ENCODE data around the gene HLA-DOB.
"Not testable (repeated sequence)": the region's sequence is repeated elsewhere in the genome, so short reads cannot be mapped to it uniquely, and the experiment has no call there.

Gene HLA-DOB

DNA sequence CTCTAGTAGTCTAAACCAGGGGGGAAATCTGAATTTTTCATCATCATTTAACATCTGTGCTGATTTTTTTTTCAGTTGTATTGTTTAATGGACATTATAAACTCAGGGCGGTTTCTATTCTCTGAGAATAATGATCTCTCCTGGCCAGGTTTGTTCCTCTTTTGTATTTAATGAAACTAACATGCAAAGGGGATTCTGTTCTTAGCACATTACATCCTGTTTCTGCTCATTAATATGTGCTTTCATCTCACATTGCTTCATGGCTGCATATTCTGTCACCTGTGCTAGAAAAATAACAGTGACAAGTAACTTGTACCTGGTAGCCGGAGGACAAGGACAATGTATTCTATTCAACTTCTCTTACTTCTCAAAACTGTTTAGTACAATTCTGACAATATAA, 806 bp downstream of the HLA-DOB start:
- in situ Hi-C loops (cut with MboI; ENCODE audit: low pct_unique_long_range_greater_than_20kb, low sequenced_read_pairs, unreplicated experiment): no loop called here
- TF ChIP-seq, protein P1, sequence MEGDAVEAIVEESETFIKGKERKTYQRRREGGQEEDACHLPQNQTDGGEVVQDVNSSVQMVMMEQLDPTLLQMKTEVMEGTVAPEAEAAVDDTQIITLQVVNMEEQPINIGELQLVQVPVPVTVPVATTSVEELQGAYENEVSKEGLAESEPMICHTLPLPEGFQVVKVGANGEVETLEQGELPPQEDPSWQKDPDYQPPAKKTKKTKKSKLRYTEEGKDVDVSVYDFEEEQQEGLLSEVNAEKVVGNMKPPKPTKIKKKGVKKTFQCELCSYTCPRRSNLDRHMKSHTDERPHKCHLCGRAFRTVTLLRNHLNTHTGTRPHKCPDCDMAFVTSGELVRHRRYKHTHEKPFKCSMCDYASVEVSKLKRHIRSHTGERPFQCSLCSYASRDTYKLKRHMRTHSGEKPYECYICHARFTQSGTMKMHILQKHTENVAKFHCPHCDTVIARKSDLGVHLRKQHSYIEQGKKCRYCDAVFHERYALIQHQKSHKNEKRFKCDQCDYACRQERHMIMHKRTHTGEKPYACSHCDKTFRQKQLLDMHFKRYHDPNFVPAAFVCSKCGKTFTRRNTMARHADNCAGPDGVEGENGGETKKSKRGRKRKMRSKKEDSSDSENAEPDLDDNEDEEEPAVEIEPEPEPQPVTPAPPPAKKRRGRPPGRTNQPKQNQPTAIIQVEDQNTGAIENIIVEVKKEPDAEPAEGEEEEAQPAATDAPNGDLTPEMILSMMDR (IDR thresholded peaks at IDR 0.05; ENCODE audit: extremely low read depth, insufficient read depth, missing control alignments): no peak
- DNase-seq (ENCODE audit: low spot score): peak; percentile 58

DNA sequence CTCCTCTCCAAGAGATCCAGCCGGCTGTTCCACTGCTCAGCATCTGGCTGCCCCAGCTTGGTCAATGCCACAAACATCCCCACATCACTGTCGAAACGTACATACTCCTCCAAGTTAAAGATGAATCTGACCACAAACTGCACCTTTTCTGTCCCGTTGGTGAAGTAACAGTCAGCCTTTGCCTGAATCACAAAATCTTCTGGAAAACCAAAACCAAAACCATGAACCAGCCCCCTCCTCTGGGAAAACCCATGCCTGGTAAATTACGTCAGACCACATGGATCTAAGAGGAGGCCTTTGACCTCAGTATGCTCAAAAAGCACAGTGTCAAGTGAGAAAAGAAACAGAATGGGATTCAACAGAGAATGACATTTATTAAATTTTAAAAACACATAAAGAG, 1.7 kb downstream of the HLA-DOB start:
- TF ChIP-seq, protein P1 (IDR thresholded peaks at IDR 0.05; ENCODE audit: extremely low read depth, insufficient read depth, missing control alignments): no peak
- DNase-seq (ENCODE audit: low spot score): no peak
- in situ Hi-C loops (cut with MboI; ENCODE audit: low pct_unique_long_range_greater_than_20kb, low sequenced_read_pairs, unreplicated experiment): no loop called here

GRCh38 chr6:32814145-32814544, 2.7 kb downstream of the HLA-DOB start:
- TF ChIP-seq, protein P1 (IDR thresholded peaks at IDR 0.05; ENCODE audit: extremely low read depth, insufficient read depth, missing control alignments): no peak
- DNase-seq (ENCODE audit: low spot score): no peak
- in situ Hi-C loops (cut with MboI; ENCODE audit: low pct_unique_long_range_greater_than_20kb, low sequenced_read_pairs, unreplicated experiment): no loop called here

DNA sequence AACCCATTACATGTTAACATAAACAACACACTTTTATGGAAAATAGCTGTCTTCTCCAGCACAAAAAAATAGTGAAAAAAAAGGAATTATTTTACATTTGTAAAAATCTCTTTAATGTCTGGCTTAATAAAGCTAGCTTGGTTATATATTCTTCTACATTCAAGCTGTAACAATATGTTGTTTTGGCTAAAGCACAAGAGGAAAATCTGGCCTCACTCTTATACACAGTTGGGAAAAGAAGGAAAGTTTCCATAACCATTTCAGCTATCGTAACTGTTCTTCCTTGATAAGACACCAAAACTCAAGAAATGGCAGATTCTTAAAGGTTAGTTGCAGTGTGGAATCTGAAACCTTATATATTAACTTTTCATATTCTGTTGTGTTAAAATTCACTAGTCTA, 7.6 kb downstream of the HLA-DOB start:
- TF ChIP-seq, protein P1 (IDR thresholded peaks at IDR 0.05; ENCODE audit: extremely low read depth, insufficient read depth, missing control alignments): no peak
- in situ Hi-C loops (cut with MboI; ENCODE audit: low pct_unique_long_range_greater_than_20kb, low sequenced_read_pairs, unreplicated experiment): no loop called here
- no peak for DNase-seq (ENCODE audit: low spot score)

DNA sequence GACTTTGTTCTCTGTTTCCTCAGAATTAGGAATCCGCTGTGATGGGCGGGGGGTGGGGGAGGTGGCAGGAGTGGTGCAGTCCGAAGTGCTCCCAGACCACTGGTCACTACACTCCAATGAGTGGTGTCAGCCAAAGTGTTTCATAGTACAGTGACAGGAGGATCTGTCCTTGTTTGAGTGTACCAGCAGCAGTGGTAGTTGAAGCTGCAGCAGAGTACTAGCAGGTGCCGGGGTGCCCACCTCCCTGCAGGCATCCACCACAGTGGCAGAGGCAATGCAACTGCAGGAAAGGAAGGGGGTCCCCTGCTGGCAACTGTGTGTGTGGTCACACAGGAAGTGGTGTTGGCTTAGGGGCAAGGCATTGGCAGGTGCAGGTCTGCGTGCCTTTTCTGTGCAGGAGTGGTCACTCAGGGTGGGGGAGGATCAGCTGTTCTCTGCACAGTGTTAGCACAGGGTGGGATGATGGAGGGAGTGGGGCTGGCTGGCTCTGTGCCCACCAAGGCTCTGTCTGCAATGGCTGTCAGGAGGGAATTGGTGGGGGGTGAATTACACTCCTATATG, 9.7 kb downstream of the HLA-DOB start:
- in situ Hi-C loops (cut with MboI; ENCODE audit: low pct_unique_long_range_greater_than_20kb, low sequenced_read_pairs, unreplicated experiment): no loop called here
- DNase-seq (ENCODE audit: low spot score): no peak
- TF ChIP-seq, protein P1 (IDR thresholded peaks at IDR 0.05; ENCODE audit: extremely low read depth, insufficient read depth, missing control alignments): no peak

GRCh38 chr6:32805404-32805803, 11.4 kb downstream of the HLA-DOB start:
- in situ Hi-C loops (cut with MboI; ENCODE audit: low pct_unique_long_range_greater_than_20kb, low sequenced_read_pairs, unreplicated experiment): not testable (repeated sequence)

GRCh38 chr6:32803416-32803815, 13.4 kb downstream of the HLA-DOB start:
- TF ChIP-seq, protein P1 (IDR thresholded peaks at IDR 0.05; ENCODE audit: extremely low read depth, insufficient read depth, missing control alignments): no peak
- no peak for DNase-seq (ENCODE audit: low spot score)
- in situ Hi-C loops (cut with MboI; ENCODE audit: low pct_unique_long_range_greater_than_20kb, low sequenced_read_pairs, unreplicated experiment): no loop called here

More at GRCh38 chr6:32805404-32805803, 11.4 kb downstream of the HLA-DOB start:
- not testable (repeated sequence) for DNase-seq (ENCODE audit: low spot score)

Measured in GM13977 (cell line).